Glutamatergic neuron (in vitro differentiated cells): ENCODE results near the gene TNFAIP8. TPM values are rescaled to one million over a fixed set of nuclear protein-coding genes. Genes with fewer than 3 reads are reported as not detected.

ENCODE experiments used
- DNase-seq: peaks from one replicate; pipeline ENCODE4 v3.0.0; 2022
- H3K27ac Mint-ChIP-seq: one replicate; pipeline ENCODE4 v1.8.0; 2020; ENCODE audit warnings: mild to moderate bottlenecking, mixed read lengths, inconsistent platforms; ENCODE audit not compliant: unreplicated experiment
- H3K27me3 Mint-ChIP-seq: one replicate; pipeline ENCODE4 v1.8.0; 2020; ENCODE audit warnings: mild to moderate bottlenecking, moderate library complexity, mixed read lengths, inconsistent platforms; ENCODE audit not compliant: unreplicated experiment
- H3K36me3 Mint-ChIP-seq: one replicate; pipeline ENCODE4 v1.8.0; 2020; ENCODE audit warnings: mild to moderate bottlenecking, mixed read lengths, inconsistent platforms; ENCODE audit not compliant: unreplicated experiment
- H3K4me1 Mint-ChIP-seq: one replicate; pipeline ENCODE4 v1.8.0; 2020; ENCODE audit warnings: mild to moderate bottlenecking, low read depth, mixed read lengths, inconsistent platforms; ENCODE audit not compliant: unreplicated experiment
- H3K4me3 Mint-ChIP-seq: one replicate; pipeline ENCODE4 v1.8.0; 2020; ENCODE audit warnings: mild to moderate bottlenecking, mixed read lengths, inconsistent platforms; ENCODE audit not compliant: unreplicated experiment
- H3K9me3 Mint-ChIP-seq: one replicate; pipeline ENCODE4 v1.8.0; 2020; ENCODE audit warnings: mild to moderate bottlenecking, moderate library complexity, mixed read lengths, inconsistent platforms; ENCODE audit not compliant: unreplicated experiment
- CTCF ChIP-seq: fragments of 200-600 bp; sonication (generic); IDR thresholded peaks from one replicate; pipeline ENCODE4 v1.5.0; 2021; ENCODE audit not compliant: partially characterized antibody, unreplicated experiment
- total RNA-seq: library from RNA; stranded (reverse); fragmentation: NEBNext Ultra II Directional; extraction: Animal tissue kit (Norgen Biotek cat#: 25700); gene quantifications from one replicate; pipeline ENCODE4 v1.2.1, GENCODE V29; 2021; ENCODE audit not compliant: unreplicated experiment

TNFAIP8 gene
- total RNA-seq, 1 donor from 2014 or later = 2.5 TPM

- TF ChIP-seq CTCF = no peak
- Mint-ChIP-seq H3K4me1 (peaks cover 6% of the 10 kb centered on the region), H3K36me3 (peaks cover 5% of the 10 kb centered on the region), H3K9me3 (no peaks in the 10 kb centered on the region), H3K27me3 (peaks cover 10% of the 10 kb centered on the region), H3K4me3 (no peak overlapping the region), H3K27ac (no peak overlapping the region)
- DNase-seq = no peak
Measured at GRCh38 chr5:119358901-119359603, 3.2 kb downstream of the TNFAIP8 start.

GRCh38 chr5:119359737-119360413 is 4.1 kb downstream of the TNFAIP8 start:
- H3K4me3 Mint-ChIP-seq = no peak overlapping the region
- TF ChIP-seq CTCF = no peak
- H3K27me3 Mint-ChIP-seq = peaks cover 10% of the 10 kb centered on the region
- peaks cover 5% of the 10 kb centered on the region for H3K36me3 Mint-ChIP-seq
- peaks cover 6% of the 10 kb centered on the region for H3K4me1 Mint-ChIP-seq
- H3K27ac Mint-ChIP-seq = no peak overlapping the region
- H3K9me3 Mint-ChIP-seq = no peaks in the 10 kb centered on the region
- DNase-seq = no peak

- Mint-ChIP-seq H3K27ac (no peak overlapping the region), H3K4me3 (no peak overlapping the region), H3K4me1 (peaks cover 3% of the 10 kb centered on the region), H3K27me3 (peaks cover 8% of the 10 kb centered on the region), H3K36me3 (peaks cover 5% of the 10 kb centered on the region), H3K9me3 (no peaks in the 10 kb centered on the region)
- TF ChIP-seq CTCF = no peak
- no peak for DNase-seq
Measured at GRCh38 chr5:119360905-119361593, 5.2 kb downstream of the TNFAIP8 start.

- TF ChIP-seq CTCF = no peak
- DNase-seq = no peak
- no peak overlapping the region for H3K27ac Mint-ChIP-seq
- H3K27me3 Mint-ChIP-seq = peaks cover 4% of the 10 kb centered on the region
- H3K36me3 Mint-ChIP-seq = peaks cover 5% of the 10 kb centered on the region
- H3K9me3 Mint-ChIP-seq = no peaks in the 10 kb centered on the region
- H3K4me1 Mint-ChIP-seq = peaks cover 3% of the 10 kb centered on the region
- H3K4me3 Mint-ChIP-seq = no peak overlapping the region
Measured at GRCh38 chr5:119361594-119362125, 5.8 kb downstream of the TNFAIP8 start.
